ENCODE data around the gene SEPTIN10. TPM values are rescaled to one million over a fixed set of nuclear protein-coding genes. Genes with fewer than 3 reads are reported as not detected.

SEPTIN10 gene
- total and polyA plus RNA-seq, 9 of the 15 experiments (the other 6 are each of a cell fraction or from before 2014, with no cell fraction given), result 0.40 TPM; not detected in 8

DNA sequence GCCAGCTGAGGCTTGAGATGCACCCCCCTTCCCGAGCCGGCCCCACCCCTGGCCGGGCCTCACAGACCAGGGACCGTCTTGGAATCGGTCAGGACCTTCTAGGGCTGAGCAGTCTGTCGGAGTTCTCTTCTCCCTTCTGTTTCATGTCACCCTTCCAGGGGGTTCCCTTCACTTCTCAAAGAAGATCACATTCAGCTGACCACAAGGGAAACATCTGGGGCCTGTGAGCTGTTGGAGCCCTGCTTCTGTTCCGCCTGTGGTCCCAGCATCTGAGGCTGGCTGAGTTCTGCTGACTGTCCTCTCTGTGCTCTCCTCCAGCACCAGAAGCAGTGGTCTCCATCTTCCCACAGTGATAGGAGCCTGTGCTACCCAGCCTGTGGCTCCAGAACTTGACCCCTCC, 106.5 kb downstream of the SEPTIN10 start:
- Histone ChIP-seq H3K4me2 (ENCODE audit: insufficient read depth, low read length) (no peak overlapping the region), H3K79me2 (ENCODE audit: control insufficient read depth, insufficient read depth, low read length) (no peaks in the 10 kb centered on the region), H4K20me1 (replicated peaks; ENCODE audit: control insufficient read depth, insufficient read depth, low read length) (no peaks in the 10 kb centered on the region), H3K4me1 (replicated peaks in 1 of 2; ENCODE audit: control insufficient read depth in 2 of 2, insufficient read depth in 2 of 2, low read length in 2 of 2) (no peaks in the 10 kb centered on the region), H3K36me3 (ENCODE audit: control insufficient read depth, insufficient read depth, low read length) (no peaks in the 10 kb centered on the region), H3K4me3 (no peak overlapping the region), H3K9me3 (replicated peaks; ENCODE audit: control insufficient read depth, insufficient read depth, low read depth, low read length) (no peaks in the 10 kb centered on the region), H3K27me3 (ENCODE audit: control insufficient read depth in 2 of 2, insufficient read depth in 2 of 2, low read length in 2 of 2) (peaks cover 6 to 41% of the 10 kb centered on the region in 2 experiments; a peak in 3 of 5 replicates), H3K9me1 (ENCODE audit: control insufficient read depth, insufficient read depth, low read length) (no peaks in the 10 kb centered on the region), H3K27ac (ENCODE audit: extremely low read depth, low read depth, low read length) (no peak overlapping the region), H3K9ac (ENCODE audit: insufficient read depth in 1 of 2, low read depth in 2 of 2, low read length in 2 of 2) (no peak overlapping the region), H2AFZ (ENCODE audit: low read depth, low read length) (no peak overlapping the region)
- DNase-seq (ENCODE audit: extremely low read depth in 1 of 4, low spot score in 3 of 4) (no peak), ATAC-seq (no peak), FAIRE-seq (no peak)
- intact Hi-C loops (cut with micrococcal nuclease) (no loop called here), in situ Hi-C loops (cut with MboI) (loop anchor here (10.0 kb wide), 1 partner anchor 382 kb away; the partner anchor contains the start of gene SH3RF3)
- BruUV-seq (replicated peaks), result no TSS peak
- ChIA-PET CTCF (ENCODE audit: low intra/inter-chr PET ratio) (no interaction called here), POLR2A (interaction anchor here (0.5 kb wide), 1 partner anchor 156 kb away, joined by 3 read pairs; no protein-coding TSS in a partner anchor)
- TF ChIP-seq, protein P1, sequence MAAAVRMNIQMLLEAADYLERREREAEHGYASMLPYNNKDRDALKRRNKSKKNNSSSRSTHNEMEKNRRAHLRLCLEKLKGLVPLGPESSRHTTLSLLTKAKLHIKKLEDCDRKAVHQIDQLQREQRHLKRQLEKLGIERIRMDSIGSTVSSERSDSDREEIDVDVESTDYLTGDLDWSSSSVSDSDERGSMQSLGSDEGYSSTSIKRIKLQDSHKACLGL (CRISPR knock-in tag; IDR thresholded peaks at IDR 0.05; ENCODE audit: borderline replicate concordance, poor library complexity, severe bottlenecking), result no peak
- TF ChIP-seq XRCC3 (IDR thresholded peaks at IDR 0.05), result no peak
- TF ChIP-seq TFAM (CRISPR knock-in tag; conservative IDR thresholded peaks at IDR 0.05), result no peak
- no peak for TF ChIP-seq FOSL1 (tag; conservative IDR thresholded peaks at IDR 0.05)
- TF ChIP-seq SUPT5H (IDR thresholded peaks at IDR 0.05), result no peak
- TF ChIP-seq HDGF (IDR thresholded peaks at IDR 0.05), result no peak
- TF ChIP-seq RB1 (IDR thresholded peaks at IDR 0.05; ENCODE audit: low read depth), result no peak
- no peak for TF ChIP-seq DACH1 (IDR thresholded peaks at IDR 0.05; ENCODE audit: partially characterized antibody)
- TF ChIP-seq, protein P2, sequence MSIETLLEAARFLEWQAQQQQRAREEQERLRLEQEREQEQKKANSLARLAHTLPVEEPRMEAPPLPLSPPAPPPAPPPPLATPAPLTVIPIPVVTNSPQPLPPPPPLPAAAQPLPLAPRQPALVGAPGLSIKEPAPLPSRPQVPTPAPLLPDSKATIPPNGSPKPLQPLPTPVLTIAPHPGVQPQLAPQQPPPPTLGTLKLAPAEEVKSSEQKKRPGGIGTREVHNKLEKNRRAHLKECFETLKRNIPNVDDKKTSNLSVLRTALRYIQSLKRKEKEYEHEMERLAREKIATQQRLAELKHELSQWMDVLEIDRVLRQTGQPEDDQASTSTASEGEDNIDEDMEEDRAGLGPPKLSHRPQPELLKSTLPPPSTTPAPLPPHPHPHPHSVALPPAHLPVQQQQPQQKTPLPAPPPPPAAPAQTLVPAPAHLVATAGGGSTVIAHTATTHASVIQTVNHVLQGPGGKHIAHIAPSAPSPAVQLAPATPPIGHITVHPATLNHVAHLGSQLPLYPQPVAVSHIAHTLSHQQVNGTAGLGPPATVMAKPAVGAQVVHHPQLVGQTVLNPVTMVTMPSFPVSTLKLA (conservative IDR thresholded peaks at IDR 0.05), result no peak
- TF ChIP-seq GTF2A2 (tag; IDR thresholded peaks at IDR 0.05), result no peak
- no peak for TF ChIP-seq ZNF282 (CRISPR knock-in tag; IDR thresholded peaks at IDR 0.05)
- TF ChIP-seq GATAD2A (IDR thresholded peaks at IDR 0.05), result no peak
- TF ChIP-seq SMAD2 (IDR thresholded peaks at IDR 0.05; ENCODE audit: low read depth, low read length), result no peak
- TF ChIP-seq ZNF408 (CRISPR knock-in tag; IDR thresholded peaks at IDR 0.05; ENCODE audit: low read depth), result no peak
- no peak for TF ChIP-seq ZBTB34 (CRISPR knock-in tag; IDR thresholded peaks at IDR 0.05)
- TF ChIP-seq NONO (IDR thresholded peaks at IDR 0.05; ENCODE audit: low read depth in 2 of 2, low read length in 1 of 2), result no peak
- no peak for TF ChIP-seq WHSC1 (IDR thresholded peaks at IDR 0.05; ENCODE audit: low read length)
- TF ChIP-seq ZNF444 (CRISPR knock-in tag; IDR thresholded peaks at IDR 0.05), result no peak
- TF ChIP-seq POLR2G (IDR thresholded peaks at IDR 0.05; ENCODE audit: low read depth, low read length), result no peak
- TF ChIP-seq ZNF644 (tag; IDR thresholded peaks at IDR 0.05; ENCODE audit: low read depth), result no peak
- 22% methylated on average over 1 of the region's 7 CpGs for WGBS (ENCODE audit: insufficient coverage, low coverage, missing lambda C conversion rate)

Measured in K562 (cell line).